H9 (cell line): ENCODE data around the gene SLC25A3. TPM values are rescaled to one million over a fixed set of nuclear protein-coding genes. Genes with fewer than 3 reads are reported as not detected.

Experiments used
- DNase-seq: peaks from one replicate; pipeline ENCODE4 v3.0.0-alpha.2; 2017
- H2AFZ ChIP-seq: one replicate; pipeline ENCODE4 v1.6.1; 2013; ENCODE audit warnings: mild to moderate bottlenecking, low read length, control low read depth, moderate library complexity
- H2AK5ac ChIP-seq: 2 replicates; pipeline ENCODE4 v1.6.1; 2013; ENCODE audit warnings: low read length, control low read depth, mixed read lengths; ENCODE audit not compliant: insufficient read length
- H2BK120ac ChIP-seq: one replicate; pipeline ENCODE4 v1.6.1; 2013; ENCODE audit warnings: low read depth, mild to moderate bottlenecking, low read length, control low read depth, inconsistent platforms; ENCODE audit not compliant: poor library complexity, severe bottlenecking
- H2BK12ac ChIP-seq: 2 replicates; pipeline ENCODE4 v1.6.1; 2013; ENCODE audit warnings: low read length, control low read depth, mixed read lengths, low read depth; ENCODE audit not compliant: insufficient read length
- H2BK15ac ChIP-seq: 2 replicates; pipeline ENCODE4 v1.6.1; 2013; ENCODE audit warnings: low read depth, low read length, control low read depth
- H2BK20ac ChIP-seq: one replicate; pipeline ENCODE4 v1.6.1; 2013; ENCODE audit warnings: low read depth, mild to moderate bottlenecking, low read length, control low read depth, inconsistent platforms; ENCODE audit not compliant: poor library complexity, severe bottlenecking
- H2BK5ac ChIP-seq: 2 replicates; pipeline ENCODE4 v1.6.1; 2013; ENCODE audit warnings: low read length, control low read depth, mixed read lengths; ENCODE audit not compliant: insufficient read length
- H3K14ac ChIP-seq: 2 replicates; pipeline ENCODE4 v1.6.1; 2013; ENCODE audit warnings: low read length, control low read depth; ENCODE audit not compliant: insufficient read depth
- H3K18ac ChIP-seq: 2 replicates; pipeline ENCODE4 v1.6.1; 2013; ENCODE audit warnings: low read depth, mild to moderate bottlenecking, mixed read lengths, low read length, control low read depth; ENCODE audit not compliant: insufficient read length
- H3K23ac ChIP-seq: 2 replicates; pipeline ENCODE4 v1.6.1; 2013; ENCODE audit warnings: low read length, control low read depth, mixed read lengths, low read depth; ENCODE audit not compliant: insufficient read length
- H3K23me2 ChIP-seq: 2 replicates; pipeline ENCODE4 v1.6.1; 2013; ENCODE audit warnings: low read depth, mild to moderate bottlenecking, mixed read lengths, low read length, control low read depth; ENCODE audit not compliant: insufficient read length, poor library complexity, severe bottlenecking
- H3K27ac ChIP-seq: 2 replicates; pipeline ENCODE4 v1.5.1; 2013; ENCODE audit warnings: low read length, control low read depth, mixed read lengths, low read depth; ENCODE audit not compliant: insufficient read length
- H3K27me3 ChIP-seq: 2 replicates; pipeline ENCODE4 v1.6.1; 2013; ENCODE audit warnings: low read length, control low read depth, inconsistent platforms; ENCODE audit not compliant: insufficient read depth
- H3K4ac ChIP-seq: 2 replicates; pipeline ENCODE4 v1.6.1; 2013; ENCODE audit warnings: low read depth, mild to moderate bottlenecking, control low read depth, inconsistent platforms, low read length, moderate library complexity
- H3K4me1 ChIP-seq: 2 replicates; pipeline ENCODE4 v1.6.1; 2013; ENCODE audit warnings: low read length, control low read depth, inconsistent platforms; ENCODE audit not compliant: insufficient read depth
- H3K4me2 ChIP-seq: 2 replicates; pipeline ENCODE4 v1.6.1; 2013; ENCODE audit warnings: low read length, control low read depth, mixed read lengths; ENCODE audit not compliant: insufficient read length, insufficient read depth
- H3K56ac ChIP-seq: 2 replicates; pipeline ENCODE4 v1.6.1; 2013; ENCODE audit warnings: low read depth, mild to moderate bottlenecking, mixed read lengths, low read length, control low read depth; ENCODE audit not compliant: insufficient read length
- H3K79me1 ChIP-seq: 2 replicates; pipeline ENCODE4 v1.6.1; 2013; ENCODE audit warnings: low read depth, mild to moderate bottlenecking, moderate library complexity, low read length, control low read depth, inconsistent platforms; ENCODE audit not compliant: insufficient read depth, poor library complexity, severe bottlenecking
- H3K79me2 ChIP-seq: 2 replicates; pipeline ENCODE4 v1.6.1; 2013; ENCODE audit warnings: low read length, control low read depth, inconsistent platforms; ENCODE audit not compliant: insufficient read depth
- H3K9ac ChIP-seq: 2 replicates; pipeline ENCODE4 v1.6.1; 2013; ENCODE audit warnings: low read length, control low read depth, mixed read lengths; ENCODE audit not compliant: insufficient read length; ENCODE audit errors: extremely low read depth
- H3K9me3 ChIP-seq: one replicate; pipeline ENCODE4 v1.6.1; 2013; ENCODE audit warnings: low read depth, low read length, inconsistent platforms; ENCODE audit not compliant: control insufficient read depth
- H3T11ph ChIP-seq: one replicate; pipeline ENCODE4 v1.6.1; 2013; ENCODE audit warnings: mild to moderate bottlenecking, low read length, control low read depth, inconsistent platforms
- H4K20me1 ChIP-seq: one replicate; pipeline ENCODE4 v1.6.1; 2013; ENCODE audit not compliant: control insufficient read depth, insufficient read length, insufficient read depth
- H4K5ac ChIP-seq: 2 replicates; pipeline ENCODE4 v1.6.1; 2013; ENCODE audit warnings: low read depth, mild to moderate bottlenecking, mixed read lengths, low read length, control low read depth; ENCODE audit not compliant: insufficient read length
- H4K8ac ChIP-seq: replicated peaks from 2 replicates; pipeline ENCODE4 v1.6.1; 2013; ENCODE audit warnings: low read length, control low read depth, mixed read lengths, low read depth; ENCODE audit not compliant: insufficient read length
- H4K91ac ChIP-seq: 2 replicates; pipeline ENCODE4 v1.6.1; 2013; ENCODE audit warnings: low read depth, mild to moderate bottlenecking, moderate library complexity, mixed read lengths, low read length, control low read depth; ENCODE audit not compliant: insufficient read length
- H3K27ac Mint-ChIP-seq, 3 experiments: 2 replicates in 2 of 3; 3 replicates in 1 of 3; pipeline ENCODE4 v1.8.0; 2020 to 2021; ENCODE audit warnings: mixed read lengths in 3 of 3, mild to moderate bottlenecking in 1 of 3, moderate library complexity in 1 of 3
- H3K27me3 Mint-ChIP-seq: 2 replicates; pipeline ENCODE4 v1.8.0; 2021; ENCODE audit warnings: low read depth, mild to moderate bottlenecking, moderate library complexity, mixed read lengths
- H3K36me3 Mint-ChIP-seq, 3 experiments: 2 replicates in 2 of 3; 3 replicates in 1 of 3; pipeline ENCODE4 v1.8.0; 2020 to 2021; ENCODE audit warnings: low read depth in 3 of 3, mixed read lengths in 3 of 3; ENCODE audit not compliant: insufficient read depth in 1 of 3
- H3K4me1 Mint-ChIP-seq, 2 experiments: 2 replicates each; pipeline ENCODE4 v1.8.0; 2020; ENCODE audit warnings: mixed read lengths in 2 of 2
- H3K4me3 Mint-ChIP-seq, 2 experiments: 2 replicates in 1 of 2; 3 replicates in 1 of 2; pipeline ENCODE4 v1.8.0; 2020 to 2021; ENCODE audit warnings: mild to moderate bottlenecking in 2 of 2, mixed read lengths in 2 of 2, moderate library complexity in 1 of 2
- H3K9me3 Mint-ChIP-seq, 2 experiments: 2 replicates in 1 of 2; 3 replicates in 1 of 2; pipeline ENCODE4 v1.8.0; 2020; ENCODE audit warnings: mild to moderate bottlenecking in 2 of 2, mixed read lengths in 2 of 2, moderate library complexity in 1 of 2
- WGBS: extraction: QIAGEN DNeasy Blood & Tissue Kit; methylation state at CpG from one replicate; pipeline ENCODE4 v1.1.7; 2013; ENCODE audit warnings: missing lambda C conversion rate, low lambda C conversion rate, mixed read lengths; ENCODE audit not compliant: insufficient read length; ENCODE audit errors: extremely low coverage; 5-methylcytosine and 5-hydroxymethylcytosine counted together
- total RNA-seq: library from RNA; stranded (reverse); gene quantifications from 2 replicates; pipeline ENCODE4 v1.2.1, GENCODE V29; 2021
- TF ChIP-seq, protein P1 (sequence below): fragments of 200-600 bp; sonication (generic); conservative IDR thresholded peaks from 3 replicates; pipeline ENCODE4 v1.8.0; 2021; ENCODE audit warnings: antibody characterized with exemption, mild to moderate bottlenecking

The SLC25A3 gene
- total RNA-seq, 1 experiment from 2014 or later = 673 TPM

DNA sequence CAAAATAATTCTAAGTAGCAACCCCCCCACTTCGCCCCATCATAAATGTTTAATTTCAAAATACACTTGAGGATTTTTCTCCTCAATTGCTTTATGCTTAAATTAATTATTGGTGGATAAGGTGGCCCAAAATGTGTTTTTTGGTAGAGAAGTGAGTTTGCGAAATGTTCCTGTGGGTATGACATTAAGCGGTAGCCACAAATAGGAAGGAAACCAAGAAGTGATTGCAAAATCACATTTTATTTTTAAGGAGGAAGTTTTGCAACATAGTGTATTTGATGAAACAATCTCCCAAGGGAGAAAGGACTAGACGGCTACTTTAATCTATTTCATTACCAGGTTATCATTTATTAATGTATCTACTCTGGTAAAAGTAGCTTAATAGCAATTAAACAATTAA is 25.5 kb downstream of the SLC25A3 start:
- no peak overlapping the region for H3K23ac ChIP-seq
- H3K9me3 ChIP-seq = no peaks in the 10 kb centered on the region
- H2BK20ac ChIP-seq = no peak overlapping the region
- no peak overlapping the region for H3K27ac Mint-ChIP-seq
- no peak overlapping the region for H3T11ph ChIP-seq
- H4K8ac ChIP-seq = no peak overlapping the region
- no peak overlapping the region for H2BK5ac ChIP-seq
- no peak for DNase-seq
- no peak overlapping the region for H3K4me3 Mint-ChIP-seq
- no CpG with 5 or more reads among the region's 4 CpGs for WGBS
- H3K9me3 Mint-ChIP-seq = no peaks in the 10 kb centered on the region
- H3K27ac ChIP-seq = no peak overlapping the region
- no peaks in the 10 kb centered on the region for H3K4me1 ChIP-seq
- no peak overlapping the region for H4K5ac ChIP-seq
- H4K91ac ChIP-seq = no peak overlapping the region
- H3K4me2 ChIP-seq = no peak overlapping the region
- no peaks in the 10 kb centered on the region for H4K20me1 ChIP-seq
- H2BK12ac ChIP-seq = no peak overlapping the region
- no peaks in the 10 kb centered on the region for H3K79me1 ChIP-seq
- no peaks in the 10 kb centered on the region for H3K79me2 ChIP-seq
- TF ChIP-seq, protein P1, sequence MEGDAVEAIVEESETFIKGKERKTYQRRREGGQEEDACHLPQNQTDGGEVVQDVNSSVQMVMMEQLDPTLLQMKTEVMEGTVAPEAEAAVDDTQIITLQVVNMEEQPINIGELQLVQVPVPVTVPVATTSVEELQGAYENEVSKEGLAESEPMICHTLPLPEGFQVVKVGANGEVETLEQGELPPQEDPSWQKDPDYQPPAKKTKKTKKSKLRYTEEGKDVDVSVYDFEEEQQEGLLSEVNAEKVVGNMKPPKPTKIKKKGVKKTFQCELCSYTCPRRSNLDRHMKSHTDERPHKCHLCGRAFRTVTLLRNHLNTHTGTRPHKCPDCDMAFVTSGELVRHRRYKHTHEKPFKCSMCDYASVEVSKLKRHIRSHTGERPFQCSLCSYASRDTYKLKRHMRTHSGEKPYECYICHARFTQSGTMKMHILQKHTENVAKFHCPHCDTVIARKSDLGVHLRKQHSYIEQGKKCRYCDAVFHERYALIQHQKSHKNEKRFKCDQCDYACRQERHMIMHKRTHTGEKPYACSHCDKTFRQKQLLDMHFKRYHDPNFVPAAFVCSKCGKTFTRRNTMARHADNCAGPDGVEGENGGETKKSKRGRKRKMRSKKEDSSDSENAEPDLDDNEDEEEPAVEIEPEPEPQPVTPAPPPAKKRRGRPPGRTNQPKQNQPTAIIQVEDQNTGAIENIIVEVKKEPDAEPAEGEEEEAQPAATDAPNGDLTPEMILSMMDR = no peak
- no peak overlapping the region for H2BK120ac ChIP-seq
- H3K4ac ChIP-seq = no peak overlapping the region
- H2BK15ac ChIP-seq = no peak overlapping the region
- H3K27me3 ChIP-seq = no peaks in the 10 kb centered on the region
- no peak overlapping the region for H3K56ac ChIP-seq
- H3K27me3 Mint-ChIP-seq = no peaks in the 10 kb centered on the region
- no peak overlapping the region for H3K18ac ChIP-seq
- no peaks in the 10 kb centered on the region for H3K23me2 ChIP-seq
- H3K14ac ChIP-seq = no peak overlapping the region
- no peak overlapping the region for H2AK5ac ChIP-seq
- no peaks in the 10 kb centered on the region for H3K36me3 Mint-ChIP-seq
- no peak overlapping the region for H3K9ac ChIP-seq
- H3K4me1 Mint-ChIP-seq = no peaks in the 10 kb centered on the region
- no peak overlapping the region for H2AFZ ChIP-seq
